Epithelial cell of esophagus (primary cell): ENCODE data around the gene NID2.

Source experiments
- DNase-seq: peaks from one replicate; pipeline ENCODE4 v3.0.0; 2010; ENCODE audit warnings: low read depth
- H3K4me3 ChIP-seq: 2 replicates; pipeline ENCODE4 v1.5.1; 2011; ENCODE audit warnings: mild to moderate bottlenecking, low read length, control low read depth
- CTCF ChIP-seq: IDR thresholded peaks from 2 replicates; pipeline ENCODE4 v1.5.1; 2011; ENCODE audit warnings: low read depth, mild to moderate bottlenecking, low read length, control low read depth, inconsistent platforms; ENCODE audit not compliant: insufficient read depth; ENCODE audit errors: missing control alignments

The NID2 gene

GRCh38 chr14:52108823-52109222, 40.0 kb upstream of the NID2 start:
- no peak for TF ChIP-seq CTCF
- no peak overlapping the region for H3K4me3 ChIP-seq
- no peak for DNase-seq

DNA sequence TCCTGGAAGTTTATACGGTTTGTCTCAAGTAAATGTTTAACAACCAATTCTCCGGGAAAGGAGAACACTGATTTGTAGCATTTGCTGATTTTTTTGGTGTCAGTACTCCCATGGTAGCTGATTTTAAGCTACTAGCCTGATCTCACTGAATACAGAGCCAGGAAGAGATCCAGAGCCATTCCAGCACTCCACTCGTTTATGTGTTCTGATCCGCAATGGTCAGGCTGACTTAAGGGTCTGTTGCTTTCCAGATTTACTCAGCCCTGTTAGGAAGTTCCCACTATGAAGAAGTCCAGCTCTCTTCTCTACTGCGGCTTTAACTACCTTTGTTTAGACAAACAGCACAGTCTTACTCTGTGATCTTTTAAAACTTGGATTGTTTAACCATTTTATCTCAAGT, 38.0 kb upstream of the NID2 start:
- no peak for TF ChIP-seq CTCF
- DNase-seq: no peak

DNA sequence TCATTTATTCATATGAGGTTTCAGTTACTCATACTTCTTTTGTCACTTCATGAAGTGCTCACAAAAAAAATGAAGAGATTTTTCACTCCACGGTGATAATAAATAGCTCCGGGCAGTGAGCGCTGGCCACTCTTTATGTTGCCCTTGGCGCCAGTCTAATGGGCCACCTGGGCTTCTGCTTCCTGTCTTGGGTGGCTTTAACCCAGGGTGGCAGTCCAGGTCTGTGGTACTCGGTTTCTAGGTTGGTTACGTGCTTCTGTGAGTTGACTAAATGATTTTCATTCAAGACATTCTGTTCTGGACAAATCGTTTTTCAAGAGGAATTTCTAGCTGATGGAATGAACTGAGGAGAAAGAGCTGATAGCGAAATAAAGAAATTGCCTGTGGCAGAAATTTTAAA, 34.6 kb upstream of the NID2 start:
- no peak for TF ChIP-seq CTCF

More for the DNA sequence above, 38.0 kb upstream of the NID2 start:
- no peak overlapping the region for H3K4me3 ChIP-seq

DNA sequence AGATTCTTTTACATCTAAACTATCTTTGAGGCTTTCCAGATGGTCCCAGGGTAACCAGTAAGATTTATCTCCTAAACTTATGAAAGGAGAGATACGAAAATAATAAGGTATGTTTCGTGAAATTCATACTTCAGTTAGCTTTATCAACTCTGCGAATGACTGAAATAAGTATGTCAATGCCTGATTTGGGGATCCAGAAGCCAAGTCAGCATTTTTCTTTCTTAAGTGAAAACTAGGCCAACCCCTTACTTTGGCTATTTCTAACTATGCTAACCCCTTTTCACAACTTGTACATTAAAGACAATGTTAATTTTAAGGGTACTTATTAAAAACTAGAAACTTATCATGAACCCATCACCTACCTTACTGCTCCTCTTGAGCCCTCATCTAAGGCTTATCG, 26.9 kb upstream of the NID2 start:
- H3K4me3 ChIP-seq: no peak overlapping the region
- no peak for TF ChIP-seq CTCF
- no peak for DNase-seq

More for the DNA sequence above, 34.6 kb upstream of the NID2 start:
- DNase-seq: no peak
- no peak overlapping the region for H3K4me3 ChIP-seq

DNA sequence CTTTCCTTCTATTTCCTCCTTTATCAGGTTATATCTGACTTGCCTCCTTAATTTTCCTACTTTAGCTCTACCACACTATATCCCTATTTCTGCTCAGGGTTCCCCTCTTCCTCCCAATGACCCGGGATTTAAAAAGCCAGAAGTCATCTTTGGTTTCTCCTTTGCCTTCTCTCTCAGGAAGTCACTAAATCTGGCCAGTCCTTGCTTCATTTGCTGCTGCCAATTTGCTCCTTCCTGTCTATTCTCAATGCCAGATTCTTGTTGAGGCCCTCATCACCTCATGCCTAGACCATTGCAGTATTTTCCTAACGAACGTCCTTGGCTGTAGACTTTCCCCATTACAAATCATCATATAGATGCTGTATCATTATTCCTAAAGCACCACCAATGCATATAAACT, 26.5 kb upstream of the NID2 start:
- DNase-seq: no peak
- no peak overlapping the region for H3K4me3 ChIP-seq
- TF ChIP-seq CTCF: no peak

DNA sequence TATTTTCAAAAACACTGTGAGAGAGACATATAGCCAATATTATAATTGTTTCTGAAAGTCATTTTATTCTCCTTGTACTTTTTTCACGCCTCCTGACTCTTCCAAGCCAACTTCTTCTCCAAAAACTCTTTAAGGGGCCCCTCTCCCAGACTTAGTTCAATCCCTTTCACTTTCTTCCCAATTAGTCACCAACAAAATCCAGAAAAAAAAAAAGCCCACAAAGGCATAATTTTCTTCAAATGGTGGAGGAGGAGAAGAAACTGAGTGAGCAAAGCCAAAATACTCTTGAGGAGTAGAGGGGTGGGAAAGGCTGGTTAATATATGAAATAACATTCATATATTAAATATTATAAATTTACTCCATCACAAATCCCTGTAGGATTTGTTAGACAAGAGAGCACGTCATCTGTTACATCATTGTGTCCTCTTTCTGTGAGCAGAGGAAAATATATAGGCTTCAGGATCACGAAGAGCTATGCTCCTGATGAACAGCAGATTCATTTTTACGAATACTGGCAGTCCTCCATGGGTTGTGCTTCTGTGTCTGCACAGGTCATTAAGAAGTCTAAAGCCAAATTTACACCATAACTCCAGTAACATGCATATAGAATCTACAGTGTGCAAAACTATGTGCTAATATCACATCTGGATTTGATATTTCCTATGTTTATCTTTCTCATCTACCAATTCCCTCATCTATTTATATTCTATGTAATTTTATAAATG, 25.9 kb upstream of the NID2 start:
- no peak for DNase-seq

More for the DNA sequence above, 25.9 kb upstream of the NID2 start:
- TF ChIP-seq CTCF: no peak
- no peak overlapping the region for H3K4me3 ChIP-seq
